ENCODE data around the gene ZNF678.

GRCh38 chr1:227583354-227583753 is 20.0 kb downstream of the ZNF678 start:
- no peak for TF ChIP-seq POLR2AphosphoS5 (IDR thresholded peaks at IDR 0.05)
- TF ChIP-seq CTCF (IDR thresholded peaks at IDR 0.05): no peak
- no peak for TF ChIP-seq POLR2A (IDR thresholded peaks at IDR 0.05)
- no peak for TF ChIP-seq EP300 (IDR thresholded peaks at IDR 0.05)

Data from gastroesophageal sphincter (tissue), 3 donors.